ENCODE data around the gene SLC25A39.

The SLC25A39 gene

GRCh38 chr17:44277976-44278375, 46.6 kb downstream of the SLC25A39 start:
- DNase-seq (ENCODE audit: low spot score): no peak

GRCh38 chr17:44273607-44274006, 51.0 kb downstream of the SLC25A39 start:
- no peak for DNase-seq (ENCODE audit: low spot score)

GRCh38 chr17:44272954-44273353, 51.7 kb downstream of the SLC25A39 start:
- DNase-seq (ENCODE audit: low spot score): no peak

GRCh38 chr17:44272321-44272951, 52.2 kb downstream of the SLC25A39 start:
- no peak for DNase-seq (ENCODE audit: low spot score)

Measured in globus pallidus (tissue), 1 donor.